Measurements from ENCODE around the gene TMEM115.

- no peak for TF ChIP-seq POLR2A (IDR thresholded peaks at IDR 0.05)
- no peak for TF ChIP-seq CTCF (IDR thresholded peaks at IDR 0.05)
- no peak for TF ChIP-seq EP300 (IDR thresholded peaks at IDR 0.05)
Measured at GRCh38 chr3:50388720-50389413, 29.5 kb upstream of the TMEM115 start.

Measured in upper lobe of left lung (tissue), 4 donors.